Neural progenitor cell (in vitro differentiated cells): ENCODE data around the gene TBCB.

Experiments
- EZH2 ChIP-seq: fragments of 200-600 bp; sonication (generic); IDR thresholded peaks from 2 replicates; pipeline ENCODE4 v1.6.1; 2017; ENCODE audit warnings: antibody characterized with exemption, mild to moderate bottlenecking, moderate library complexity
- TF ChIP-seq, protein P1 (sequence below): fragments of 200-600 bp; sonication (generic); IDR thresholded peaks from 2 replicates; pipeline ENCODE4 v1.5.1; 2017; ENCODE audit warnings: antibody characterized with exemption, mild to moderate bottlenecking

DNA sequence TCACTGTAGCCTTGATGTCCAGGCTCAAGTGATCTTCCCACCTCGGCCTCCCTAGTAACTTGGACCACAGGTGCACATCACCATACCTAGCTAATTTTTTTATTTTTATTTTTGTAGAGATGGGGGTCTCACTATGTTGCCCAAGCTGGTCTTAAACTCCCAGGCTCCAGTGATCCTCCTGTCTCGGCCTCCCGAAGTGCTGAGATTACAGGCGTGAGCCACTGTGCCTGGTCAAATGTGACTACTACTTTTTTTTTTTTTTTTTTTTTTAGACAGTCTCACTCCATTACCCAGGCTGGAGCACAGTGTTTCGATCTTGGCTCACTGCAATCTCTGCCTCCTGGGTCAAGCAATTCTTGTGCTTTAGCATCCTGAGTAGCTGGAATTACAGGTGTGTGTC is 57.6 kb downstream of the TBCB start:
- TF ChIP-seq, protein P1, sequence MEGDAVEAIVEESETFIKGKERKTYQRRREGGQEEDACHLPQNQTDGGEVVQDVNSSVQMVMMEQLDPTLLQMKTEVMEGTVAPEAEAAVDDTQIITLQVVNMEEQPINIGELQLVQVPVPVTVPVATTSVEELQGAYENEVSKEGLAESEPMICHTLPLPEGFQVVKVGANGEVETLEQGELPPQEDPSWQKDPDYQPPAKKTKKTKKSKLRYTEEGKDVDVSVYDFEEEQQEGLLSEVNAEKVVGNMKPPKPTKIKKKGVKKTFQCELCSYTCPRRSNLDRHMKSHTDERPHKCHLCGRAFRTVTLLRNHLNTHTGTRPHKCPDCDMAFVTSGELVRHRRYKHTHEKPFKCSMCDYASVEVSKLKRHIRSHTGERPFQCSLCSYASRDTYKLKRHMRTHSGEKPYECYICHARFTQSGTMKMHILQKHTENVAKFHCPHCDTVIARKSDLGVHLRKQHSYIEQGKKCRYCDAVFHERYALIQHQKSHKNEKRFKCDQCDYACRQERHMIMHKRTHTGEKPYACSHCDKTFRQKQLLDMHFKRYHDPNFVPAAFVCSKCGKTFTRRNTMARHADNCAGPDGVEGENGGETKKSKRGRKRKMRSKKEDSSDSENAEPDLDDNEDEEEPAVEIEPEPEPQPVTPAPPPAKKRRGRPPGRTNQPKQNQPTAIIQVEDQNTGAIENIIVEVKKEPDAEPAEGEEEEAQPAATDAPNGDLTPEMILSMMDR: no peak
- TF ChIP-seq EZH2: no peak
